ENCODE measurements around the gene TRNP1.

DNA sequence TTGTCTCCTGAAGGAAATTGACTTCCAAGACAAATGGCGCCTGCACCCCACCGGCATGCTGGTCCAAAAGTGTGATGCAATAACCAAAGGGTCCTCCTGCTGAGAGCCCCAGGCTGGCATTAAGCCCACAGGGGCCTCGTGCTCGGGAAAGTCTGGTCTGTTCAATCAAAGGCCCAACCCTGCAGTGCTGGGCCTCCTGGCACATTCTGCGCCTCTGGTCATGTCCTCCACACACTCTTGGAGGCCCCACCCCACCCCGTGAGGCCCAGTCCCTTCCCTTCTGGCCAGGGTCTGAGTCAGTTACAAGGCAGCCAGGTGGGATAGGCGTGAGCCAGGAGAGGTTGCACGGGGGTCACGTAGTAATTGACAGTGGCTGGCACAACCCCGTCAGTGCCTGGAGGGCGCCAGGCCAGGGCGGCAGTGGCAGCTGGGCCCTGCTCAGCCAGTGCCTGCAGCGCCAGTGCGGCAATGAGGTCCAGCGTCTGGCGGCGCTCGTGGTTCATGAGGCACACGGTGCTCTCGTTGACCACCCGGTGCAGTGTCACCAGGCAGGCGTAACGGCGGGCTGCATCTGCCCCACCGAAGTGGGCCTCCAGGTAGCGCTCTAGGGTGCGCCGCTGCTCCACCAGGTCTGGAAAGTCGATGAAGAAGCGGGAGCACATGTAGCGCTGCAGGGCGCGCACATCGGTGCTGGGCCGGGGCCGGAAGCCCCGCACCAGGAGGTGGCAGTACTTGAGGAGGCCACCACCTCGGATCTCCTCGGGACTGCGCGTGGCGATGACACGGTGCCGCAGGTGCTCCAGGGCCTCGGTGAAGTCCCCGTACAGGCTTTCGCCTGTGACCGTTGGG lies 12.4 kb downstream of the TRNP1 start:
- TF ChIP-seq, protein P1, sequence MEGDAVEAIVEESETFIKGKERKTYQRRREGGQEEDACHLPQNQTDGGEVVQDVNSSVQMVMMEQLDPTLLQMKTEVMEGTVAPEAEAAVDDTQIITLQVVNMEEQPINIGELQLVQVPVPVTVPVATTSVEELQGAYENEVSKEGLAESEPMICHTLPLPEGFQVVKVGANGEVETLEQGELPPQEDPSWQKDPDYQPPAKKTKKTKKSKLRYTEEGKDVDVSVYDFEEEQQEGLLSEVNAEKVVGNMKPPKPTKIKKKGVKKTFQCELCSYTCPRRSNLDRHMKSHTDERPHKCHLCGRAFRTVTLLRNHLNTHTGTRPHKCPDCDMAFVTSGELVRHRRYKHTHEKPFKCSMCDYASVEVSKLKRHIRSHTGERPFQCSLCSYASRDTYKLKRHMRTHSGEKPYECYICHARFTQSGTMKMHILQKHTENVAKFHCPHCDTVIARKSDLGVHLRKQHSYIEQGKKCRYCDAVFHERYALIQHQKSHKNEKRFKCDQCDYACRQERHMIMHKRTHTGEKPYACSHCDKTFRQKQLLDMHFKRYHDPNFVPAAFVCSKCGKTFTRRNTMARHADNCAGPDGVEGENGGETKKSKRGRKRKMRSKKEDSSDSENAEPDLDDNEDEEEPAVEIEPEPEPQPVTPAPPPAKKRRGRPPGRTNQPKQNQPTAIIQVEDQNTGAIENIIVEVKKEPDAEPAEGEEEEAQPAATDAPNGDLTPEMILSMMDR (IDR thresholded peaks at IDR 0.05; ENCODE audit: low read depth, low read length): no peak
- TF ChIP-seq MYC (IDR thresholded peaks at IDR 0.05; ENCODE audit: low read depth, low read length): no peak
- no peak for TF ChIP-seq POLR2A (IDR thresholded peaks at IDR 0.05; ENCODE audit: extremely low read depth, insufficient read length)

All from NB4 (cell line).